IMR-90 (cell line): Measurements from ENCODE around the gene PARVG. TPM values are rescaled to one million over a fixed set of nuclear protein-coding genes. Genes with fewer than 3 reads are reported as not detected.

Experiments
- ATAC-seq: fragments of 200-7000 bp; cut with Tn5 transposase; 2 replicates; pipeline ENCODE4 v1.9.1; 2020; ENCODE audit warnings: low read depth, mild to moderate bottlenecking, moderate library complexity
- BruUV-seq: library from RNA; stranded (reverse); fragments of 400-500 nt; replicated peaks from 2 replicates; lab custom pipeline; 2021; lab: Mats Ljungman, UMichigan
- CTCF ChIA-PET: fragments of 300-600 bp; formaldehyde crosslinking; extraction: SDS; loops from one replicate; lab custom pipeline; 2021; ENCODE audit warnings: antibody characterized with exemption; lab: Yijun Ruan, JAX
- POLR2A ChIA-PET: fragments of 300-600 bp; sonication (Branson Sonifier 250); formaldehyde crosslinking; loops from one replicate; lab custom pipeline; 2022; ENCODE audit warnings: antibody characterized with exemption; ENCODE audit not compliant: unreplicated experiment; lab: Charles Lee
- DNase-seq: peaks from one replicate; pipeline ENCODE4 v3.0.0; 2013
- H2AFZ ChIP-seq: replicated peaks from 2 replicates; pipeline ENCODE3; 2013; ENCODE audit warnings: low read length, mild to moderate bottlenecking; ENCODE audit not compliant: poor library complexity
- H2AK5ac ChIP-seq: 2 replicates; pipeline ENCODE4 v1.6.1; 2013; ENCODE audit warnings: low read depth, low read length, inconsistent platforms
- H2AK9ac ChIP-seq: replicated peaks from 2 replicates; pipeline ENCODE3; 2013; ENCODE audit warnings: mild to moderate bottlenecking, low read depth, low read length, moderate library complexity; ENCODE audit not compliant: poor library complexity
- H2BK120ac ChIP-seq: 2 replicates; pipeline ENCODE4 v1.6.1; 2013; ENCODE audit warnings: low read depth, low read length, inconsistent platforms
- H2BK15ac ChIP-seq: 3 replicates; pipeline ENCODE4 v1.6.1; 2013; ENCODE audit warnings: low read depth, low read length, inconsistent platforms
- H2BK20ac ChIP-seq: 2 replicates; pipeline ENCODE4 v1.6.1; 2013; ENCODE audit warnings: low read depth, mild to moderate bottlenecking, inconsistent platforms, low read length, moderate library complexity
- H2BK5ac ChIP-seq: 2 replicates; pipeline ENCODE4 v1.6.1; 2013; ENCODE audit warnings: mild to moderate bottlenecking, low read depth, low read length, inconsistent platforms; ENCODE audit not compliant: poor library complexity, severe bottlenecking
- H3K14ac ChIP-seq: replicated peaks from 2 replicates; pipeline ENCODE4 v1.6.1; 2013; ENCODE audit warnings: low read depth, low read length, inconsistent platforms
- H3K18ac ChIP-seq: 2 replicates; pipeline ENCODE4 v1.6.1; 2013; ENCODE audit warnings: low read depth, low read length, control low read depth
- H3K23ac ChIP-seq: 2 replicates; pipeline ENCODE4 v1.6.1; 2013; ENCODE audit warnings: low read depth, low read length, inconsistent platforms
- H3K27ac ChIP-seq: 2 replicates; pipeline ENCODE4 v1.5.1; 2013; ENCODE audit warnings: mild to moderate bottlenecking, control low read depth, low read length; ENCODE audit not compliant: insufficient read depth
- H3K27me3 ChIP-seq: 2 replicates; pipeline ENCODE4 v1.6.1; 2013; ENCODE audit warnings: low read length; ENCODE audit not compliant: control insufficient read depth, insufficient read depth
- H3K36me3 ChIP-seq: 2 replicates; pipeline ENCODE4 v1.6.1; 2013; ENCODE audit warnings: low read length, mixed read lengths; ENCODE audit not compliant: control insufficient read depth, insufficient read depth
- H3K4ac ChIP-seq: 2 replicates; pipeline ENCODE4 v1.6.1; 2013; ENCODE audit warnings: low read depth, low read length, inconsistent platforms
- H3K4me1 ChIP-seq: 2 replicates; pipeline ENCODE4 v1.6.1; 2013; ENCODE audit warnings: low read length, mixed read lengths; ENCODE audit not compliant: control insufficient read depth, insufficient read depth
- H3K4me2 ChIP-seq: 2 replicates; pipeline ENCODE4 v1.6.1; 2013; ENCODE audit warnings: low read depth, mild to moderate bottlenecking, control low read depth, low read length, moderate library complexity
- H3K4me3 ChIP-seq: 2 replicates; pipeline ENCODE4 v1.5.1; 2013; ENCODE audit warnings: low read depth, mild to moderate bottlenecking, control low read depth, low read length, moderate library complexity; ENCODE audit not compliant: insufficient read depth
- H3K56ac ChIP-seq: 2 replicates; pipeline ENCODE4 v1.6.1; 2013; ENCODE audit warnings: low read length, inconsistent platforms; ENCODE audit not compliant: insufficient read depth; ENCODE audit errors: extremely low read depth
- H3K79me1 ChIP-seq, 2 experiments: 2 replicates each; pipeline ENCODE4 v1.6.1; 2013; ENCODE audit warnings: low read length in 2 of 2, inconsistent platforms in 1 of 2, low read depth in 1 of 2
- H3K9ac ChIP-seq: 2 replicates; pipeline ENCODE4 v1.6.1; 2013; ENCODE audit warnings: low read depth, low read length, control low read depth
- H3K9me1 ChIP-seq: 2 replicates; pipeline ENCODE4 v1.6.1; 2013; ENCODE audit warnings: low read length, inconsistent platforms; ENCODE audit not compliant: insufficient read depth
- H3K9me3 ChIP-seq: 2 replicates; pipeline ENCODE4 v1.6.1; 2013; ENCODE audit warnings: low read length; ENCODE audit not compliant: control insufficient read depth, insufficient read depth
- H4K20me1 ChIP-seq: 2 replicates; pipeline ENCODE4 v1.6.1; 2013; ENCODE audit warnings: low read length, inconsistent platforms; ENCODE audit not compliant: insufficient read depth
- H4K5ac ChIP-seq: 2 replicates; pipeline ENCODE4 v1.6.1; 2013; ENCODE audit warnings: mild to moderate bottlenecking, low read depth, low read length, control low read depth
- H4K8ac ChIP-seq, 2 experiments: 2 replicates each; pipeline ENCODE4 v1.6.1; 2013; ENCODE audit warnings: low read depth in 2 of 2, low read length in 2 of 2, control low read depth in 1 of 2, inconsistent platforms in 1 of 2
- H4K91ac ChIP-seq: 2 replicates; pipeline ENCODE4 v1.6.1; 2013; ENCODE audit warnings: low read depth, low read length, inconsistent platforms; ENCODE audit not compliant: insufficient read depth
- CTCF ChIP-seq: conservative IDR thresholded peaks from 2 replicates; pipeline ENCODE4 v1.5.1; 2012; ENCODE audit warnings: mild to moderate bottlenecking, low read depth, low read length, improper control_type of control experiment
- FOS ChIP-seq: fragments of 150-350 bp; IDR thresholded peaks from 2 replicates; pipeline ENCODE4 v1.6.1; 2016; ENCODE audit warnings: low read depth, low read length
- MAFK ChIP-seq: IDR thresholded peaks from 2 replicates; pipeline ENCODE4 v1.6.1; 2012; ENCODE audit warnings: low read depth, low read length, improper control_type of control experiment
- MXI1 ChIP-seq: IDR thresholded peaks from 2 replicates; pipeline ENCODE4 v1.6.1; 2012; ENCODE audit warnings: low read depth, mild to moderate bottlenecking, low read length, moderate library complexity, borderline replicate concordance
- NFE2L2 ChIP-seq: fragments of 150-350 bp; IDR thresholded peaks from 2 replicates; pipeline ENCODE4 v1.6.1; 2016; ENCODE audit warnings: low read depth, mild to moderate bottlenecking, low read length
- RFX5 ChIP-seq: IDR thresholded peaks from 2 replicates; pipeline ENCODE4 v1.8.0; 2012; ENCODE audit warnings: low read depth, mild to moderate bottlenecking, low read length, moderate library complexity
- WGBS, 2 experiments: methylation state at CpG; one replicate each; pipeline versions ENCODE4 v1.1.5 to v1.1.7; 2013; ENCODE audit warnings: missing lambda C conversion rate in 2 of 2; ENCODE audit not compliant: insufficient read length in 1 of 2; ENCODE audit errors: extremely low coverage in 2 of 2; 5-methylcytosine and 5-hydroxymethylcytosine counted together
- dilution Hi-C: fragments of 300-500 bp; cut with HindIII; formaldehyde crosslinking; loops from one replicate; pipeline ENCODE4 v1.14.3; 2018; ENCODE audit warnings: low sequenced_read_pairs; ENCODE audit not compliant: unreplicated experiment
- in situ Hi-C: fragments of 300-500 bp; cut with MboI; formaldehyde crosslinking; loops from 3 replicates; pipeline ENCODE4 v1.14.3; 2019; ENCODE audit warnings: low sequenced_read_pairs, inconsistent platforms, mixed read lengths
- intact Hi-C: fragments of 100-400 bp; cut with micrococcal nuclease; formaldehyde crosslinking; loops from 2 replicates; pipeline ENCODE4 v1.10.0; 2022
- polyA plus RNA-seq, 3 experiments: library from polyadenylated mRNA; depleted of rRNA; stranded (reverse); fragments of >200 nt; gene quantifications; 2 replicates each; pipeline ENCODE4 v1.2.3, GENCODE V29; 2012; ENCODE audit warnings: low replicate concordance in 1 of 3
- total RNA-seq: library from RNA; depleted of rRNA; stranded (reverse); fragments of >200 nt; gene quantifications from 2 replicates; pipeline ENCODE4 v1.2.3, GENCODE V29; 2012
- TF ChIP-seq, protein P1 (sequence below): fragments of 150-350 bp; IDR thresholded peaks from 2 replicates; pipeline ENCODE4 v1.6.1; 2016; ENCODE audit warnings: low read depth, mild to moderate bottlenecking, low read length, moderate library complexity, borderline replicate concordance
- TF ChIP-seq, protein P2 (sequence below): fragments of 150-350 bp; IDR thresholded peaks from 2 replicates; pipeline ENCODE4 v1.6.1; 2017; ENCODE audit warnings: mild to moderate bottlenecking, antibody characterized with exemption, low read length, low read depth

Gene PARVG
- total and polyA plus RNA-seq, 2 of the 4 experiments (the other 2 are of a cell fraction): not detected

- no peak overlapping the region for H2BK20ac ChIP-seq
- H3K27me3 ChIP-seq: peaks cover 40% of the 10 kb centered on the region
- H3K4me2 ChIP-seq: no peak overlapping the region
- H3K4me1 ChIP-seq: no peaks in the 10 kb centered on the region
- no peak overlapping the region for H3K4ac ChIP-seq
- no peak overlapping the region for H3K14ac ChIP-seq
- ChIA-PET POLR2A (no interaction called here), CTCF (no interaction called here)
- H2AK9ac ChIP-seq: no peak overlapping the region
- dilution Hi-C loops (no loop called here), intact Hi-C loops (no loop called here), in situ Hi-C loops (no loop called here)
- ATAC-seq: no peak
- no peak overlapping the region for H4K5ac ChIP-seq
- H3K18ac ChIP-seq: no peak overlapping the region
- H3K56ac ChIP-seq: no peak overlapping the region
- H3K9me3 ChIP-seq: no peaks in the 10 kb centered on the region
- no TSS peak for BruUV-seq
- H3K9ac ChIP-seq: no peak overlapping the region
- H4K8ac ChIP-seq: no peak overlapping the region
- H3K79me1 ChIP-seq: no peaks in the 10 kb centered on the region
- H2BK15ac ChIP-seq: no peak overlapping the region
- no peak overlapping the region for H3K27ac ChIP-seq
- H3K9me1 ChIP-seq: no peaks in the 10 kb centered on the region
- no peak overlapping the region for H4K91ac ChIP-seq
- H2BK5ac ChIP-seq: no peak overlapping the region
- H4K20me1 ChIP-seq: no peaks in the 10 kb centered on the region; the same call in 1 of the 2 replicates
- no peak for DNase-seq
- H2BK120ac ChIP-seq: no peak overlapping the region
- TF ChIP-seq MXI1: no peak
- TF ChIP-seq CTCF: no peak
- TF ChIP-seq RFX5: no peak
- TF ChIP-seq, protein P1, sequence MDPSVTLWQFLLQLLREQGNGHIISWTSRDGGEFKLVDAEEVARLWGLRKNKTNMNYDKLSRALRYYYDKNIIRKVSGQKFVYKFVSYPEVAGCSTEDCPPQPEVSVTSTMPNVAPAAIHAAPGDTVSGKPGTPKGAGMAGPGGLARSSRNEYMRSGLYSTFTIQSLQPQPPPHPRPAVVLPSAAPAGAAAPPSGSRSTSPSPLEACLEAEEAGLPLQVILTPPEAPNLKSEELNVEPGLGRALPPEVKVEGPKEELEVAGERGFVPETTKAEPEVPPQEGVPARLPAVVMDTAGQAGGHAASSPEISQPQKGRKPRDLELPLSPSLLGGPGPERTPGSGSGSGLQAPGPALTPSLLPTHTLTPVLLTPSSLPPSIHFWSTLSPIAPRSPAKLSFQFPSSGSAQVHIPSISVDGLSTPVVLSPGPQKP: no peak
- TF ChIP-seq NFE2L2: no peak
- no peak for TF ChIP-seq FOS
- no peak for TF ChIP-seq MAFK
- TF ChIP-seq, protein P2, sequence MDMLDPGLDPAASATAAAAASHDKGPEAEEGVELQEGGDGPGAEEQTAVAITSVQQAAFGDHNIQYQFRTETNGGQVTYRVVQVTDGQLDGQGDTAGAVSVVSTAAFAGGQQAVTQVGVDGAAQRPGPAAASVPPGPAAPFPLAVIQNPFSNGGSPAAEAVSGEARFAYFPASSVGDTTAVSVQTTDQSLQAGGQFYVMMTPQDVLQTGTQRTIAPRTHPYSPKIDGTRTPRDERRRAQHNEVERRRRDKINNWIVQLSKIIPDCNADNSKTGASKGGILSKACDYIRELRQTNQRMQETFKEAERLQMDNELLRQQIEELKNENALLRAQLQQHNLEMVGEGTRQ: no peak
- WGBS, 2 experiments: no CpG with 5 or more reads among the region's 8 CpGs
- H3K23ac ChIP-seq: no peak overlapping the region
- H3K36me3 ChIP-seq: no peaks in the 10 kb centered on the region
- H2AFZ ChIP-seq: no peak overlapping the region
- no peak overlapping the region for H2AK5ac ChIP-seq
- H3K4me3 ChIP-seq: no peak overlapping the region
These were observed 2.5 kb downstream of the PARVG start for GRCh38 chr22:44183287-44183588.
